NCI-H2196 treated with DMSO at 0.1 percent for 48 hours (cell line): ENCODE results near the gene CLIP3.
A peak's percentile ranks its signal among the peaks of the same experiment; 100 is the strongest.
"Not testable (repeated sequence)": the region's sequence is repeated elsewhere in the genome, so short reads cannot be mapped to it uniquely, and the experiment has no call there.

Experiments
- DNase-seq: peaks from one replicate; lab custom pipeline; 2025; ENCODE audit not compliant: unreplicated experiment; lab: John Stamatoyannopoulos, UW

CLIP3 gene

GRCh38 chr19:36049080-36049698, 16.5 kb upstream of the CLIP3 start:
- DNase-seq, result peak; percentile 55

- DNase-seq, result no peak
These were observed 15.2 kb upstream of the CLIP3 start for GRCh38 chr19:36047835-36048234.

DNA sequence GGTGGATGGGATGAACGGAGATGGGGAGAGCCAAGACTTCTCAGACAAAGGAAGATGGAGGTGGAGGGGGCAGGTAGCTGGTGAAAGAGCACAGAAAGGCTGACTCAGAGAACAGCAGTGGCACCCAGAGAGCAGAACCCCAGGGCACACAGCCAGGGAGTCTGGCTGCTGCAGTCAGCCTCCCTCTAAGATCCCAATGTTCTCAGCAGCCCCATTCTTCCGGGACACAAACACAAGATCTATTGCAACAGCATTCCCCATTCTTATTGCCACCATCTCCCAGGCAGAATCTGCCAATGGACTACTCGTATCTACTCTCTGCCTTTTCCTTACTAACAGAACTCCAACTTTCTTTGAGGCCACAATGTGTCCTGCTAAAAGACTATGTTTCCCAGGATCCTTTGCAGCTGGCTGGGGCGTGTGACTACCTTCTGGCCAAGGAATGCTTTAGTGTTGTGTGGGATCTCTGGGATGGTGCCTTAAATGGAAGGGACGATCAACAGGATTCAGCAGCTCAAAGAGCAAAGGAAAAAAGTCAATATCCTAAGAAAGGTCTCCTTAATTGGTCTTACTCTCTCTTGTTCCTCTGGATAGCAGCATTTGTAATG, 13.9 kb upstream of the CLIP3 start:
- no peak for DNase-seq

GRCh38 chr19:36043952-36044351, 11.3 kb upstream of the CLIP3 start:
- DNase-seq, result no peak

DNA sequence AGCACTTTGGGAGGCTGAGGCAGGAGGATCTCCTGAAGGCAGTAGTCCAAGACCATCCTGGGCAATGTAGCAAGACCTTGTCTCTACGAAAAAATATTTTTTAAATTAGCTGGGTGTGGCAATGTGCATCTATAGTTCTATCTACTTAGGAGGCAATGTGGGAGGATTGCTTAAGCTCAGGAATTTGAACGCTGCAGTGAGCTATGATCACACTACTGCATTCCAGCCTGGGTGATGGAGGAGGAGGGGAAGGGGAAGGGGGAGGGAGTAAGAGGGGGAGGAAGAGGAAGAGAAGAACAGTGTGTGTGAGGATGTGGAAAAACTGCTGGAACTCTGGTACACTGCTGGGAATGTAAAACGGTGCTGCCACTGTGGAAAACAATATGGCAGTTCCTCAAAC, 9.2 kb upstream of the CLIP3 start:
- DNase-seq, result no peak

GRCh38 chr19:36041092-36041491, 8.4 kb upstream of the CLIP3 start:
- not testable (repeated sequence) for DNase-seq

DNA sequence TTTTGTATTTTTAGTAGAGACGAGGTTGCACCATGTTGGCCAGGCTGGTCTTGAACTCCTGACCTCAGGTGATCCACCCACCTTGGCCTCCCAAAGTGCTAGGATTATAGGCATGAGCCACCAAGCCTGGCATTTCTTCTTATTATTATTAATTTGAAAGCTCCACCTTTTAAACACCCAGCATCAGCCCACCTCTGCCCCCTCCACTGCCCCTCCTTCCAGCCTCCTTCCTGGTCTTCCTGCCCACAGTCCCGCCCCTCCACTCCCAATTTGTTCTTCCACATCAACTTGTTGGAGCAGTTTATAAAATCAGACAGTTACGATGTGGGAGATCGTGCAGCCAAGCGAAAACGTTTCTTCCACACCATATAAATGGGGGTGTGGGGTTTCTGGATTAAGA, 7.8 kb upstream of the CLIP3 start:
- DNase-seq, result no peak

DNA sequence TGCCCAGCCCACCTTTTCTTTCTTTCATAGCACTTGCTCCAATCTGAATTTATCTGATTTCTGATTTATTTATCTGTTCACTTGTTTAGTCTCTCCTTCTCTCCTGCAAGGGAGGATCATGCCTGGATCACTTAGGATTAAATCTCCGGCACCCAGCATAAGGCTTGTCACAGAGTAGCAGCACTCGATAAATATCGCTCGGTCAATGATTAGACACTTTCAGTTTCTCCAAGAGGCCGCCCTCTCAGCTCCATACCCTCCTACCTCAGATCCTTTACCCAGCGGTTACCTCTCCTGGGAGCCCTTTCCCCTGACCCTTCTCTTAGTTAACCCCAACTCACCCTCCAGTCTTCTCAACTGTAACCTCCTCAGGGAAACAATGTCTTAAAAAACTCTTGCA, 1.4 kb downstream of the CLIP3 start:
- no peak for DNase-seq

GRCh38 chr19:36030264-36031148, 2.2 kb downstream of the CLIP3 start:
- DNase-seq, result peak; percentile 36

DNA sequence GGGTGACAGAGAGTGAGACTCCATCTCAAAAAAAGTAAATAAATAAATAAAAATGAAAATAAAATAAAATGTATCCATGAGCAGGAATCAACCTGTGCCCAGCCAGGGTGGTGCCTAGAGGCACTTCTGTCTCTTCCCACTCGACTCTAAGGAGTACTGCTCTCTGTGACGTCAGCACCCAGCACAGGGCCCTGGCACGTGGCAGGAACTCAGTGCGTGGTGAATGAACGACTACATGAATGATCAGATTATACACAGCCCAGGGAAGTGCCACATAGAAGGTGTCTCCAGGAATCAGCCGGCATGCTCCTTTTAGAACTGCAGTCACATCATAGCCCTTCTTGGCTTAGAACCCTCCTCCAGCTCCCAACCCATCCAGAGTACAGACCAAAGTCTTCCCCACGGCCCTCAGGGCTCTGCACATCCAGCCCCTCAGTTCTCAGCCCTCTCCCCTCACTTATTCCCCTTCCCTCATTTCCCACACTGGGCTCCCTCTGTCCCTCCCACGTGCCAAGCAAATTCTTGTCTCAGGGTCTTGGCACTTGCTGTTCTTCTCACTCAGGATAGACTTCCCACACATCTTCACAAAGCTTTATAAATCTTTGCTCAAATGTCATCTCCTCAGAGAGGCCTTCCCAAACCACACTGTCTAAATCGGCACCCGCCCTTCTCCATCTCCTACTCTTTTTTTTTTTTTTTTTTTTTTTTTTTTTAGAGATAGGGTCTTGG, 4.2 kb downstream of the CLIP3 start:
- DNase-seq, result no peak

- DNase-seq, result no peak
These were observed 5.0 kb downstream of the CLIP3 start for GRCh38 chr19:36027696-36028095.

DNA sequence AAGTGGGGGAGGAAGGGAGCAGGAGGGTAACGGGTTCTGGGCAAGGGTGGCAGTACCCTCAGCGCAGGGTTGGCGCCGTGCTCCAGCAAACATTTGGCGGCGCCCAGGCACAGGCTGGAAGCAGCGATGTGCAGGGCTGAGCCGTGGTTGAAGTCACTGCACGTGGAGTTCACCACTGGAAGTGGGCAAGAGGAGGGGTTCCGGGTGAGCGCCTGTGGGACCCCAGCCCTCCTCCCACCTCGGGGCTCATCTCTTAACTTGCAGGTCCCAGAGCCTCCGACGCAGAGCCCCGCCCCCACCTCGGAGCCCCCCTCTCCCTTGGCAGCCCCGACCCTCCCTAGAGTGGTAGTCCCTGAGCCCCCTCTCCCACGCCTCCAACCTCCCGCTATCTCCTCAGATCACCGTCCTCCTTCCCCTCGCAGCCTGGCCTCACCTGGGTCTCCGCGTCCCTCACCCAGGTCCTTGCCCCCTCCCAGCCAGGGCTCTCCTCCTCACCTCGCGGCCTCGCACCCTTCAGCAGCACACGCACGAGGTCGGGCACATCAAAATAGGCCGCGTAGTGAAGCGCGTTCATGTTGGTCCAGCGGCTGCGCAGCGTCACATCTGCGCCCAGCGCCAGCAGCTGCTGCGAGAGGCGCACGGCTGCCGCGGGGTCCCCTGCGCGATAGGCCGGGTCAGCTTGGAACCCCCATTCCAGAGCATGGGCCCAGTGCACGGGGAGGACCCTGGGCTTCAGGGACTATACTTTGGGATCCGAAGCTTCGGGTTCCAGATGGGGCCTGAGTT, 6.4 kb downstream of the CLIP3 start:
- no peak for DNase-seq

DNA sequence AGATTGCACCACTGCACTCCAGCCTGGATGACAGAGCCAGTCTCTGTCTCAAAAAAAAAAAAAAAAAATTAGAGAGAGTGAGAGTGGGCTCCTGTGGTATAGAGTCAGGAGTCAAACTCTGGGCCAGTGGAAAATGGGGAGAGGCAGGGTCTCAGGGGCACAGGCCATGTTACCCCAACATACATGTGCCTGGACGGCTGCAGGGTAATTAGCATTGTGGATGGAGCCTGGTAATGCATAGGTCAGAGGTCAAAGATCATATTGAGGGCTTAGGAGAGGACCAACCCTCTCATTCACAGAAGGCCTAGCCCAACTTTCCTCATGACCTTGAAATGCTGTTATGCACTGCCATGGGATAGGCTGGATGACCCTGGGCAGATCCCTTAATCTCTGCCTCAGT, 7.1 kb downstream of the CLIP3 start:
- DNase-seq, result no peak

- DNase-seq, result no peak
These were observed 9.2 kb downstream of the CLIP3 start for GRCh38 chr19:36023432-36023831.

DNA sequence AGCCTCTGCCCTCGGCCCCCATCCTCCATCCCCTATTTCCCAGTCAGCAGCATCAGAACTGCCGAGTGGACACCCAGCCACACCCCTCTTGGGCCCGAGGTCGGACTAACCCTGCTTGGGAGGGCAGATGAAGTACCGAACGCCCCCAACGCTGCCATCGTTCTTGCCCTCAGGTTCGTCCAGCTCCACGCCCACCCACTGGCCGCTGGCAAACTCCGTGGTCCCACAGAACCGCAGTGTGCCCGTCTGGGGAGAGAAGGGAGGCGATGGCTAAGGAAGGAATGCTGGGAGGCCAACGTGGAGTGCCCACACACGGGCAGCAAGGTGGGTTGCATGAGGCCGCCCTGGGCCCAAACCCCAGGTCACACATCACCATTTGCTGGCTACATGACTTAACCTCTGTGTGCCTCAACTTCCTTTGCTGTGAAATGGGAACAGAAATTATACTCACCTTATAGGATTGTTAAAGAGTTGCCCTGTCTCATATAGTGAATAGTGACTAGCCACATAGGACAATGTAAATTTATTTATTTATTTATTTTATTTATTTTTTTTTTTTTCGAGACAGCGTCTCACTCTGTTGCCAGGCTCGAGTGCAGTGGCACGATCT, 13.5 kb downstream of the CLIP3 start:
- DNase-seq, result no peak

DNA sequence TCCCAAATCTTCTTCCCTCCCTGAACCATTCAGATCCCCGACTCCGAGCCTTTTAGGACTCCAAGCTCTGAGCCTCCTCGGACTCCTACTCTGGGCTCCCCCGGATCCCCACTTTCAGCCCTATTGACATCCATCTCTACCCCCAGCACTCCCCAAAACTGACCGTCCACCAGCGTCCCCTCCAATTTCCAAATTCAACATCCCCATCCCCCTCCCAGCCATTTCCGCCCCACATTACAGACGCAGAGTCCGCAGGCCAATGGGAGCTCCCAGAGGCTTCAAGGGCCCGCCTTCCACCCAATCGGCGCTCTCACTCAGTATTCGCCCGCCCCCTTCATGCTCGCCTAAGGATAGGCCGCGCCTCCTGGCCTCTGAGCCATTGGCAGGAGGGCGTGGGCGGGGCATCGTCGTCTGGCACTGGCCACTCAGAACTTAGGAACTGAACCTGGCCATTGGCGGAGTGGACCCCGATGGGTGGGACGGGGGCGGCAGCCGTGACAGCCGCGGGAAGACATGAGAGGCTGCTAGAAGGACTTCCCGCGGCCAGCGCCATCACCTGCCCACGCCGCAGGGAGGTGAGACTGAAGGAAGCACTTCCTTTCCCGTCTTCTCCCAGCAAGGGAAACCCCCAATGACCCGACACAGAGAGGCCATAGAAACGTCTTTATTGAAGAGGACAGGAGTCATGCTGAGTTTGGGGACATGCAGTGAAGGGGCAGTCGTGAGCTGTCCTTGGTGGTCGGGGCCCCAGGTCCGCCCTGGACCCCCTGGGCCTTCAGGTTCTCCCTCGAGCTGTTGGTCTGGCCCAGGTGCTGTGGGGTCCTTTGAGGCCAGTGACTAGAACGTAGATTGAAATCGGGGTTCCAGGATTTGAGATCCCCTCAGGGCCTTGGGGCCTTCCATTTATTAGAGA, 18.4 kb downstream of the CLIP3 start, which contains the start of gene ALKBH6:
ALKBH6 (minus strand) TSS at position 202 of the 913 bp plus-strand sequence. CDS start 816 bp downstream, outside the sequence.
- peak; percentile 99 for DNase-seq

GRCh38 chr19:36013280-36014011, 19.2 kb downstream of the CLIP3 start:
- DNase-seq, result no peak

DNA sequence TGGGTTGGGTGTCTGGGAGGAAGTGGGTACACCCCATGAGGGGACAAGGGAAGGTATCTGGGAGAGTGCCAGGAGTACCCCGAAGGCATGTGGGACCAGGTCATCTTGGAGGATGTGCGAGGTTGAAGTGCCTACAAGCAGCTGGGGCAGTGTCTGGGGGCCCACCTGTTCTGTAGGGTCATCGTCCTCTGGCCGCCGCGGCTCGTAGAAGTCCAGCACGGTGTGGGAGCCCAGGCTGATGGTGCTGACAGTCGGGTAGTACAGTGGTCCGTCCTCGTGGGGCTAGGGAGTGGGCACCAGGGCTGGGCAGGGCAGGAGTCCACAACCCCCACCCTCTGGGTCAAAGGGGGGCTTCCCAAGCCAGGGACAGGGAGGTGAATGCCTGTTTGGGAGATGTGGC, 22.3 kb downstream of the CLIP3 start:
- DNase-seq, result no peak
